Caki2 (cell line): ENCODE data around the gene PMEPA1. TPM values are rescaled to one million over a fixed set of nuclear protein-coding genes. Genes with fewer than 3 reads are reported as not detected.

ENCODE experiments used
- DNase-seq: peaks from one replicate; pipeline ENCODE4 v3.0.0-alpha.2; 2015; ENCODE audit warnings: low read depth
- in situ Hi-C: cut with HindIII; loops from 2 replicates; pipeline ENCODE4 v1.10.0; 2016; ENCODE audit warnings: low sequenced_read_pairs, low pct_unique_long_range_greater_than_20kb, mixed read lengths
- total RNA-seq: library from RNA; depleted of rRNA; stranded (reverse); fragments of >200 nt; shearing (Covaris generic); gene quantifications from 2 replicates; pipeline ENCODE4 v1.2.3, GENCODE V29; 2014; ENCODE audit warnings: low replicate concordance

Gene PMEPA1
- total RNA-seq, 1 experiment from 2014 or later = 68.1 TPM

DNA sequence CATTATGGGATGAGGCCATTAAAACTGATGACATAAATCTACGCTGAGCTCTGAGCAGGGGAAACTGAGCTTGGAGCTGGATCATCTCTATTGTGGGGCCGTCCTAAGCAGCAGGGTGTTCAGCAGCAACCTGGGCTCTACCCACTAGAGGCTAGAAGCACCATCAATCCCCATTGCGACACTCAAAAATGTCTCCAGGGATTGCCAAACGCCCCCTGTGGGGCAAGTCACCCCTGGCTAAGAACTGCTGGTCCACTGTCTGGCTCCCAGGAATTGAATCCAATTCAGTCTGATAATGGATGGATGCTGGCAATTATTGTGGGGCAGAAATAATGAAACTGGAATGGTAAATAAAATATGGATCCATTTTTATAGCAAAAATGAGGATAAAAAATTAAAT is 38.2 kb downstream of the PMEPA1 start:
- no peak for DNase-seq
- in situ Hi-C loops = no loop called here

DNA sequence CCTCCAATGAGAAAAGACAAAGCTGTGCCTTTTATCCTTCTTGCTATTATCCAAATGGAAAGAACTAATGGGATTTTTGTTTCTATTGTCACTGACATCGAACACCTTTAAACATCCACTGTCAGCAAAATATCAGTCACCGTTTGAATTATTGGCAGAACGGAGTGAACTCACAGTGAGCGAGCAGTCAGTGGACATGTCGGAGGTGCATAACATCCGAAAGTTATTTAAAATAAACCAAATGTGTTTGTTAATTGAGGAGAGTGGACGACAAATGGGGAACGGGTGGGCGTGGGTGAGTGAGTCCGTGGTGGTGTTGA is 38.8 kb downstream of the PMEPA1 start:
- DNase-seq = no peak
- in situ Hi-C loops = no loop called here

- in situ Hi-C loops = no loop called here
- DNase-seq = no peak
These were observed 39.3 kb downstream of the PMEPA1 start for GRCh38 chr20:57670288-57671071.

DNA sequence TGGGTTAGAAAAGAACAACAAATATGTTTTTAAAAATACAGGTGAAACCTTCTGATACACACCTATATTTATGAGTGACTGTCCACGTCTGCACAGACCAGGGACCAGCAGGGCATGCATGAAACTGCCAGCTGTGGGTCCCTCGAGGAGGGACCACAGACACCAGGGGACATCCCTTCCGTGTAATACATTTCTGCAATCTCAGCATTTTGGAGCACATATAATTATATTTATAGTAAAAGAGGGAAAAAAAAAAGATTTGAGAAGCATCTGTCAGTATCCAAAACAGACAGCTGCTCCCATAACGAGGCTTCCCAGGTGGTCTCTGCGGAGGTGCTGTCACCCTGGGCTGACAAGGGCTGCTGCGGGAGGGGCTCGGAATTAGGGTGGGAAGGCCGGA is 40.2 kb downstream of the PMEPA1 start:
- in situ Hi-C loops = no loop called here

DNA sequence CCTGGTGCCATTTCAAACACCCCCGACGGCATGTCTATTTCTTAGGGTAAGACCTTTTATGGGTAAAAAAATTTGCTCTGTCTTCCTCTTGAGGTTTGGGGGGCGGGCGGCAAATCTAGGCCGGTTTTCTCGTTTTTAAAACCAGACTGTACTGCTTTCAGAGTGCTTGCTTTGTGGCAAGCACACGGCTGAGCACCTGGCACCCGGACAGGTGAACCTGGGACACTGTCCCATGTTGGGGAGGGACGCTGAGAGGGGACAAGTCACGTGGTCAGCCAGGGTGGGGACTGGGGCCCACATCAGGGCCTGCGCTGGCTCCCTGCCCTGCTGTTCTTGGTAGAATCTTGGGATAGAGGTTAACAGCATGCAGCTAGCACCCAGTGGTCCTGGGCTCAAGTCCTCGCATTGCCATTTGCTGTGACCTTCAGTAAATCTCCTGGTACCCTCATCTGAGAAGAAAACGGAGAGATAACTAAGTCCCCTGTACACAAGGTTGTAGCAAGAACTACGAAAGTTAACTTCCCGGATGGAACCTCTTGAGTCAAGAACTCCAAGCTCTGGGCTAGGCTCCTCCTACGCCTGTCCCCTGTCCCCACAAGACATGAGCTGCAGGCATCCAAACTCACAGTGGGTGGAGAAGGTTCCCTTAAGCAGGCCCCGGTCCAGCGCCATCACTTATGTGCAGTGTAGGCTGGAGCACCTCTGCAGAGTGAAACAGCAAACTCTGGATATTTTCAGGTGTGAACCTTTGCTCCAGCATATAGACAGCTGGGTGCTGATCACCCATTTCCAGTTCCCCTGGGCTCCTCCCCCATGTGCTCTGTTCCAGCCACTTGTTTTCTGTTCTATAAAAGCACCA is 41.7 kb downstream of the PMEPA1 start:
- DNase-seq = no peak
- in situ Hi-C loops = no loop called here

More for the DNA sequence above, 40.2 kb downstream of the PMEPA1 start:
- DNase-seq = no peak

- in situ Hi-C loops = no loop called here
- no peak for DNase-seq
These were observed 42.4 kb downstream of the PMEPA1 start for GRCh38 chr20:57667388-57667787.

DNA sequence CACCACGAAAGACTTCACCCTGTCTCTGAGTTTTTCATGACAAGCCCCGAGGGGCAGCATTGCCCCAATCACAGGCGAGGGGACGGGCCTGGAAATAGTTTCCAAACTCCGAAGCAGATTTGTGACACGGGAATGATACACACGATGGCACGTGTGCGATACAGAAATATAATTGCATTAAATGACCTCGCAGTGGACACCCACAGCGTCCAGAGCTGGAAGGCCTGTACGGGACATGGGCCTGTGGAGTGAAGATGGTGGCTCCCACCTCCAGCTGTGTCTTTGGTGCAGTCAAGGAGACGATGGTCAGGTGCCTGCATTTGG is 43.0 kb downstream of the PMEPA1 start:
- in situ Hi-C loops = no loop called here
- DNase-seq = no peak

- DNase-seq = no peak
- in situ Hi-C loops = no loop called here
These were observed 43.5 kb downstream of the PMEPA1 start for GRCh38 chr20:57666106-57666833.

- in situ Hi-C loops = no loop called here
- DNase-seq = no peak
These were observed 44.2 kb downstream of the PMEPA1 start for GRCh38 chr20:57665589-57665971.

DNA sequence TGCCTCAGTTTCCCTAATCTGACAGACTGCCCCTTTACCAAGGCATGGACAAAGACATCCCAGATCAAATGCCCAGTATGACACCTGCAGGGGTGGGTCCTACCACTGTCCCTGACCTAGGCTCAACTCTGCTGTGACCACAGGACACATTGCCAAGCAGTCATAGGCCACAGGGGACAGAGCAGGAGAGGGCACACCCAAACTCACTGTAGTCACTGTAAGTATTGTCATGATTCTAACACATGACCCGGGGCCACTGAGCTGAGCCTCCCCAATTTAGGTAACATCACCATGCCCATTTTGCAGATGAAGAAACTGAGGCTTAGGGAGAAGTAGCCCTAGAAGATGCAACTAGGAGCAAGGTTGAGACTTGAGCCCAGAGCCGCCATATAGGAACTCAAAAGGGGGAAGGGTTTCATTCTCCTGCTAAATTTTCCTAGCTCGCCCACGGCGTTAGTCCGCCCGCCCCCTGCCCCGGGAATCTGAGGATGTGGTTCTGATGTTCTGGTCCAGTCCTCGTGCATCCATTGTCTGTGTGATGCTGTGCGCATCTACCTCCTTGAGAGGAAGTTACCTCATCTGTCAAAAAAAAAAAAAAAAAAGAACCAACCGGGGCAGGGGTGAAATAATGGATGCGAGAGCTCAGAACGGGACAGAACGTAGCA is 44.8 kb downstream of the PMEPA1 start:
- no peak for DNase-seq
- in situ Hi-C loops = no loop called here

DNA sequence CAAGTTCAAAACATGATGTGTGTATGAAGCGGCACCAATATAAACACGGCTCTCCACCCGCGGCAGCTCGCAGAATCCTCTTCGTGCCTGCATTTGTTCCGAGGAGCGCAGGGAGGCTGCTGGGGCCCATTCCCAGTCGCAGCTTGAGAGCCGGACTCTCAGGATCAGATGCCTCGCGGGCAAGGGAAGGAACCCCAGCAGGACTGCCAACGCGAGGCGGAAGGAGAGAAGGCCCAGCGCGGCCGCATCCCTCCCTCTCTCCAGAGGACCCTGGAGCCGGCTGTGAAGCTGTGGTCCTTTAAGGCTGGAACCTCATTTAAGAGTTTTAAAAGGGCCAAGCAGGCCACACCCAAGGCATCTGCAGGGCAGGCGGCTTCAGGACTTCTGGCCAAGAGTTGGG is 45.3 kb downstream of the PMEPA1 start:
- DNase-seq = no peak
- in situ Hi-C loops = no loop called here

DNA sequence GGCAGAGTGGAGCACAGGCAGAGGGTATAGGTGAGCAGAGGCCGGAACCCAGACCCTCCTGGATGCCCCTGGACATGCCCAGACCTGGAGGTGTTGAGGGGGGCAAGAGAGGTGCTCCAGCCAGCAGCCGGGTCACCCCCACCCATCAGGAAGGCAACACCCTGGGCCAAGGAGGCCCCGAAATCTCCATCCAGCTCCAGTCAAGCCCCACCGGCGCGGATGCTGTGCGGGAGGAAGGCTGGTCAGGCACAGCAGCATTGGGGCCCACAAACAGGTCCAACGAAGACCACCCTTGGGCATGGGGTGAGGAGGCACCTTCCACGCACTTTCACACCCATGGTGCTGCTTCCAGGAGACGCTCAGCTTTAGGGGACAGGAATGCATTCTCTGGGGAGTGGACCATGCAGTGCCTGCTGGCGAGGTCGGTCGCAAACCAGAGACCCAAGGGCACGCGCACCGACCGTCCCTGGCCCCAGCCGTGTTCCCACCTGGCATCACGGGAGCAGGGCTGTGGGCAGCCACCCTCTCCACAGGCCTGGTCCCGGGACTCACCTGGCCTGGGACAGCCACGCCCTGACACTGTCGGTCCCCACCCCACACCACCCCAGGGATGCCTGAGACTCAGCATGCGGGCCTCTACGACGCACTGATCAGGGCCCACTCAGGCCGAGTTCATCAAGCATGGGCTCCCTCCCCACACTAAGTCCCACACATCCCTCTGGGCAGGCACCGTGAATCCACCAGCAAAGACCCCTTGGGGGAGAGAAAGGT is 45.9 kb downstream of the PMEPA1 start:
- in situ Hi-C loops = no loop called here
- no peak for DNase-seq

GRCh38 chr20:57663241-57663640 is 46.6 kb downstream of the PMEPA1 start:
- no peak for DNase-seq
- in situ Hi-C loops = no loop called here

- DNase-seq = no peak
- in situ Hi-C loops = no loop called here
These were observed 47.2 kb downstream of the PMEPA1 start for GRCh38 chr20:57662456-57663240.

DNA sequence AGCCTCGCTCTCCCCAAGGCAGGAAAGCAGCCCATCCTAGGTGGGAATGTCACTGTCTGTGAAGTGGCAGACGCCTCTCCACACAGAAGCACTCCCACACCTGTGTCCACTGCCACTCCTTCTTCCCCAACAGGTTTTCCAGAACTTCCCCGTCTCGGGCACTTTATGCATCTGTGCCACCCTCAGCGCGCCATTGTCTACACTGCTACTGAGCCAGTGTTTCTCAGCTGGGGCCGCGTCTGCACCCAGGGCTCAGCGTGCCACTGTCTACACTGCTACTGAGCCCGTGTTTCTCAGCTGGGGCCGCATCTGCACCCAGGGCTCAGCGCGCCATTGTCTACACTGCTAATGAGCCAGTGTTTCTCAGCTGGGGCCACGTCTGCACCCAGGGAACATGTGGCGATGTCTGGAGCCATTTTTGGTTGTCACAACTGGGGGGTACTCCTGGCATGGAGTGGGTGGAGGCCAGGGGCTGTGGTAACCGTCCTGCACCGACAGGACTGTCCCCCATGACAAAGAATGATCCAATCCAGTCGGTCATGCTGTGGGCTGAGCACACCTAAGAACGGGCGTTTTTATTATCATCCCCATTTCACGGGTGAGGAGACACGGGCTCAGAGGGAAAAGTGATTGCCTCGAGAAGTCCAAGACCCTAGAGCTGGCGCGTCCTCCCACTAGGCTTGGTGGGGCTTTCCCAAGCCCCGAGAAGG is 47.9 kb downstream of the PMEPA1 start:
- in situ Hi-C loops = no loop called here
- DNase-seq = no peak

DNA sequence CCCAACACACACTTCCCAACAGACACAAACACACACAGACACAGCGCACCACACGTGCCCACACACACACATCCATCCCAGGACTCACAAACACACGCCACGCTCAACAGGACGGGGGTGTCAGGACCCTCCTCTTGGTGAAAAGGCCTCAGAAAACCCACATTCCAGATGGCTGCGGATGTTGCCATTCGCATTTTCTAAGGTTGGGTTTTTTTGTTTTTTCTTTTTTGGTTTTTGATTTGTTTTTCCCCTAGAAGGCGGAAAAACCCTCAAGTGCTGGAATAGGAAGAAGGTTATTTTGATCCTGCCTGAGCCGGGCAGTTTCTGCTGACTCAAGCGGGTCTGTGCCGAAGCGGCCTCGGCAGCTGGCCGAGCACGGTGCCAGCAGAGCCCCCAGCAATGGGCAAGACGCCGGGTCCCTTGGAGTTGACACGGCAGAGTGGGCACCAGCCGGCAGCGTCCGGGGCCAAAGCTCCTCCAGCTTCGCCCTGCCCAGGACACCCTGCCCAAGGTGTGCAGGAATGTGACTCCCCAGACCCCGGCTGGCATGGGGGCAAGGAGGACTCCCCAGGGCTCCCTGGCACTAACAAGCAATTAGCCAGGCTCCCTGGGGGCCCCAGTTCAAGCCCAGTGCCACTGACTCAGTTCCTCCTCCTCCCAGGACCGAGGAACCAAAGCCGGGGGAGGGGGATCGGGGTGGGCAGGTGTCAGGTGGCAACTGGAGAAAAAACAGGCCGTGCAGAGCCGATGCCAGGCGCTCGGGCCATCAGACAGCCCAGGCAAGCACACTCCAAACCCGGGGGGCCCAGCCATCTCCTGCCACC is 48.7 kb downstream of the PMEPA1 start:
- no peak for DNase-seq
- in situ Hi-C loops = no loop called here
